Left lobe of liver (tissue), 2 donors: Measurements from ENCODE around the gene KAT8. TPM values are rescaled to one million over a fixed set of nuclear protein-coding genes. Genes with fewer than 3 reads are reported as not detected.
A peak's percentile ranks its signal among the peaks of the same experiment; 100 is the strongest.
"Not testable (repeated sequence)": the region's sequence is repeated elsewhere in the genome, so short reads cannot be mapped to it uniquely, and the experiment has no call there.

Experiments used
- ATAC-seq: fragments of 200-7000 bp; cut with Tn5 transposase; one replicate; pipeline ENCODE4 v1.9.1; 2020; ENCODE audit warnings: mild to moderate bottlenecking, moderate library complexity
- DNase-seq: peaks from one replicate; pipeline ENCODE4 v3.0.0-alpha.2; 2020; ENCODE audit warnings: low spot score
- total RNA-seq: library from RNA; stranded (reverse); gene quantifications from one replicate; pipeline ENCODE4 v1.2.1, GENCODE V29; 2021
- donor health status: DM: no; HTN: no; CAD: no; lungs with moderate emphysema.
- donor health status: DM: no; HTN: yes; CAD: no.

Gene KAT8
- total RNA-seq, 1 donor from 2014 or later, result 27.0 TPM

- ATAC-seq (peak; percentile 9), DNase-seq (no peak)
These were observed 12.3 kb downstream of the KAT8 start for GRCh38 chr16:31129568-31130335.

- no peak for ATAC-seq
- no peak for DNase-seq
These were observed 12.9 kb downstream of the KAT8 start for GRCh38 chr16:31130336-31130891.

GRCh38 chr16:31130899-31131298, 13.4 kb downstream of the KAT8 start:
- ATAC-seq, result peak; percentile 4
- DNase-seq, result peak; percentile 58

GRCh38 chr16:31131416-31131815, 14.0 kb downstream of the KAT8 start:
- DNase-seq, result no peak
- ATAC-seq, result no peak

GRCh38 chr16:31131841-31132271, 14.4 kb downstream of the KAT8 start:
- ATAC-seq, result no peak
- no peak for DNase-seq

GRCh38 chr16:31132303-31132979, 15.0 kb downstream of the KAT8 start:
- DNase-seq (no peak), ATAC-seq (no peak)

- ATAC-seq (no peak), DNase-seq (no peak)
These were observed 15.6 kb downstream of the KAT8 start for GRCh38 chr16:31133046-31133501.

GRCh38 chr16:31134091-31134571, 16.7 kb downstream of the KAT8 start:
- DNase-seq, result no peak
- ATAC-seq, result no peak

- ATAC-seq (peak; percentile 55), DNase-seq (no peak)
These were observed 17.4 kb downstream of the KAT8 start for GRCh38 chr16:31134625-31135534.

GRCh38 chr16:31135535-31136286, 18.2 kb downstream of the KAT8 start, which contains the start of gene PRSS8:
PRSS8 (minus strand) TSS chr16:31135727; CDS start chr16:31135498, 229 bp downstream.
- peak; percentile 87 for ATAC-seq

GRCh38 chr16:31136287-31136662, 18.8 kb downstream of the KAT8 start:
- ATAC-seq, result no peak
- DNase-seq, result no peak

More at GRCh38 chr16:31135535-31136286, 18.2 kb downstream of the KAT8 start, which contains the start of gene PRSS8:
- peak; percentile 88 for DNase-seq

- not testable (repeated sequence) for ATAC-seq, DNase-seq
These were observed 19.5 kb downstream of the KAT8 start for GRCh38 chr16:31136822-31137499.

- no peak for ATAC-seq
- DNase-seq, result no peak
These were observed 21.4 kb downstream of the KAT8 start for GRCh38 chr16:31138621-31139578.

GRCh38 chr16:31141071-31141469, 23.6 kb downstream of the KAT8 start:
- not testable (repeated sequence) for ATAC-seq, DNase-seq

- peak; percentile 10 for ATAC-seq
- peak; percentile 59 for DNase-seq
These were observed 24.1 kb downstream of the KAT8 start for GRCh38 chr16:31141489-31142108.

- DNase-seq, result peak; percentile 100
- peak; percentile 91 for ATAC-seq
These were observed 24.9 kb downstream of the KAT8 start for GRCh38 chr16:31142109-31143010.
